ENCODE measurements around the gene MCUR1.
A peak's percentile ranks its signal among the peaks of the same experiment; 100 is the strongest.

The MCUR1 gene

DNA sequence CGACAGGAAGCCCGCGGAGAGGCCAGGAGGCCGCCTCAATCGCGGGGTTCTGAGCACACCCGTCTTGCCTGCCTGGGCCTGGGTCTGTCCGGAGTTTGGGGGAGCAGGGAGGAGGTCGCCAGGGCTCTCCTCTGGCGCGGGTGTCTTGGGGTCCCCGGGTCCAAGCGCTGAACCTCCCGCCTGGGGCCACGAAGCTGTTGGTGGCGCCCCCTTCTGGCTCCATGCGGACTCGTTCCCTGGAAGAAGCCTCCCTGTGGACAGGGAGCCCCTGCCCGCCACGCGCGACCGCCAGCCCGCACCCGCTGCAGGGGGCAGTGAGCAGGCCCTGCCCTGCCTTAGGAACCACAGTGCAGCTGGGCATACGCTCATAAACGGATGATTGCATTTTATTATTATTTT, 44.7 kb downstream of the MCUR1 start:
- TF ChIP-seq, protein P1, sequence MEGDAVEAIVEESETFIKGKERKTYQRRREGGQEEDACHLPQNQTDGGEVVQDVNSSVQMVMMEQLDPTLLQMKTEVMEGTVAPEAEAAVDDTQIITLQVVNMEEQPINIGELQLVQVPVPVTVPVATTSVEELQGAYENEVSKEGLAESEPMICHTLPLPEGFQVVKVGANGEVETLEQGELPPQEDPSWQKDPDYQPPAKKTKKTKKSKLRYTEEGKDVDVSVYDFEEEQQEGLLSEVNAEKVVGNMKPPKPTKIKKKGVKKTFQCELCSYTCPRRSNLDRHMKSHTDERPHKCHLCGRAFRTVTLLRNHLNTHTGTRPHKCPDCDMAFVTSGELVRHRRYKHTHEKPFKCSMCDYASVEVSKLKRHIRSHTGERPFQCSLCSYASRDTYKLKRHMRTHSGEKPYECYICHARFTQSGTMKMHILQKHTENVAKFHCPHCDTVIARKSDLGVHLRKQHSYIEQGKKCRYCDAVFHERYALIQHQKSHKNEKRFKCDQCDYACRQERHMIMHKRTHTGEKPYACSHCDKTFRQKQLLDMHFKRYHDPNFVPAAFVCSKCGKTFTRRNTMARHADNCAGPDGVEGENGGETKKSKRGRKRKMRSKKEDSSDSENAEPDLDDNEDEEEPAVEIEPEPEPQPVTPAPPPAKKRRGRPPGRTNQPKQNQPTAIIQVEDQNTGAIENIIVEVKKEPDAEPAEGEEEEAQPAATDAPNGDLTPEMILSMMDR (IDR thresholded peaks at IDR 0.05; ENCODE audit: extremely low read depth, missing control alignments), result no peak
- no peak for DNase-seq (ENCODE audit: low spot score)

DNA sequence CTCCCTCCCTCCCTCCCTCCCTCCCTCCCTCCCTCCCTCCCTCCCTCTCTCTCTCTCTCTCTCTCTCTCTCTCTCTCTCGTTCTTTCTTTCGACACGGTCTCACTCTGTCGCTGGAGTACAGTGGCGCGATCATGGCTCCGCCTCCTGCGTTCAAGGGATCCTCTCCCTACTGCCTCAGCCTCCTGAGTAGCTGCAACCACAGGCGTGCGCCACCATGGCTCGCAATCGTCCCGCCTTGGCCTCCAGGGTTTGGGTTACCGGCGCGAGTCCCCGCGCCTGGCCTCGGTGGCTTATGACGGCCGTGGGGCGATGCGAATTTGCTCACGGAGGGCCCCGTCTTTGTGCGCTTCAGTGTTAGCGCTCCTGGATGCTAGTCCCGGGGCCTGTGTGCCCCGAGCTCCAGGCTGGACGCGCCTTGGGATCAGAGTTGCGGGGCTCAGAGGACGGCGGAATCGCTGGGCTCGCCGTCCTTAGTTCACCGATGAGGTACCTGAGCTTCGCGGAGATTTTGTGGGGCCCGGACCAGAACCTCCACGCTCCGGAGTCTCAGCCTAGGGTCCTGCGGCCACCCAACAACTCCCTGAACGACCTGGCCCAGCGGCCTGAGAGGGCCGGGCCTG, 45.2 kb downstream of the MCUR1 start:
- TF ChIP-seq, protein P1 (IDR thresholded peaks at IDR 0.05; ENCODE audit: extremely low read depth, missing control alignments), result no peak

DNA sequence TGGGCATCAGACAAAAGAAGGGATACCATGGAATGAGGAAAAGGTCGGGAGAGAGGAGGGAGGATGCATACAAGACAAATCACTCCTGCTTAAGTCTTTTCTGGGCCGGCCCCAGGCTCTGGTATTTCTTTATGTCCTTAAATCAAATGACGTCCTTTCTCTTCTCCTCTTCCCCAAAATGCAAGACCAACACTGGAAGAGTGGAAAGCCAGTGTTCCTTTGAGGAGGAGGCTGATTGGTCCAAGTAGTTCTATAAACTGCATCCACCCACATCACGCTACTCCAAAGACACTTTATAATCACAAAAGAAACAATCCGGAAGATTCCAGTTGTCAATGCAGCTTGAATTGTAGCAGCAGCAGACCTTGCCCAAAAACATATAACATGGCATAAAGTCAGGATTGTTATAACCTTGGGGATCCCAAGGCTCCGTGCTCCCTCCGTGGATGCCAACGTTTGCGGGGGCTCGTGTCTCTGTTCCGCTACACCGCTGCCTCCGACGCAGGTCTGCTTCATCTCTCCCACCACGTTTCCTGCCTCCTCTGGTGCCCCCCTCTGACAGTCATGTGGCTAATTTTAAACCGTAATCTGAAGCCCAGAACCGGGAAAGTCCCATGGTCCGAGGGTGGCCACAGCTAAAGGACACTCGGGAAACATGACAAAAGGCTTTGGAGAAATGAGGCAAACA, 47.1 kb downstream of the MCUR1 start:
- TF ChIP-seq, protein P1 (IDR thresholded peaks at IDR 0.05; ENCODE audit: extremely low read depth, missing control alignments), result no peak
- DNase-seq (ENCODE audit: low spot score), result peak; percentile 46

More for the DNA sequence above, 45.2 kb downstream of the MCUR1 start:
- DNase-seq (ENCODE audit: low spot score), result no peak

DNA sequence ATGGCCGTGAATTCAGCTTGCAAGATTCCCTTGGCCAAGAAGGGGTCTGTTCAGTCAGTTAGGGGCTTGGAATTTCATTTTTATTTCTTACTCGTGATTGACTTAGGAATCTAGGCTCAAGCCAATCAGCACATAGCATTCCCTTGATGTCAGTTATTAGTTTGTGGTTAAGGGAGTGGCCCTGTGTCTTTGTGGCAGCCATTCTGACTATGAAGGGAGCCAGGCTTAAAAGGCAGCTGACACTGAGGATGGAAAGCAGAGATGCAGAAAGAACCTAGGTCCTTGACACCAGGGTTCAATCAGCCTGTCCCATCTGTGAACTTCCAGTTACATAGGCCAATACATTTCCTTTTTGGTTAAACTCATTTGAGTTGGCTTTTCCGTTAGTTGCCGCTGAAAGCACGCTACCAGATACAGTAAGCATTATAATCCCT, 48.1 kb downstream of the MCUR1 start:
- TF ChIP-seq, protein P1 (IDR thresholded peaks at IDR 0.05; ENCODE audit: extremely low read depth, missing control alignments), result no peak
- DNase-seq (ENCODE audit: low spot score), result peak; percentile 16

DNA sequence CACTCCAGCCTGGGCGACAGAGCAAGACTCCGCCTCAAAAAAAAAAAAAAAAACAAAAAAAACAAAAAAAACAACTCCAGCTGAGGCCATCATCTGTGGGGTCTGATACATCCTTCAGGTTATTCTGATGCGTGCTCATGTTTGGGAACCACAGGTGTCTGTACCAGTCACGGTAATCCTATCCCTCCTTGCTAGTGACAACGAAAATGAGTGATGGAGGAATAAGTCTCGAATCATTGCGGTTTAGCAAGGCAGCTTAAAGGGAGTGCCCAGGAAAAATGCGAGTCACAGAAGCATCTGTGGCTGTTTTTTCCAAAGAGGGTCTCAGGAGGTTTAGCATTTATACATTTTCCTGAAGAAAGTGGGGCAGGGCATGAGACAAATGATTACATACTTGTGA, 48.8 kb downstream of the MCUR1 start:
- TF ChIP-seq, protein P1 (IDR thresholded peaks at IDR 0.05; ENCODE audit: extremely low read depth, missing control alignments), result no peak
- no peak for DNase-seq (ENCODE audit: low spot score)

DNA sequence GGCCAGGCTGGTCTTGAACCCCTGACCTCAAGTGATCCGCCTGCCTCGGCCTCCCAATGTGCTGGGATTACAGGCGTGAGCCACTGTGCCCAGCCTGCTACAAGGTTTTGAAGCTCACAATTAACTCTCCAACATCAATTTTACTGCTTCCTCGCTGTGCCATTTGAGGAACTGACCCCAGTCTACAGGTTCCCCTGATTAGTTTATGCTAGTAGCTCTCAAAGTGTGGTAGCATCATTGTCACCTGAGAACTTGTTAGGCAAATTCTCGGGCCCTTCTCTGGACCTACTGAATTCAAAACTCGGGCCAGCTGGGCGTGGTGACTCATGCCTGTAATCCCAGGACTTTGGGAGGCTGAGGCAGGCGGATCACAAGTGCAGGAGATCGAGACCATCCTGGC, 49.4 kb downstream of the MCUR1 start:
- peak; percentile 51 for DNase-seq (ENCODE audit: low spot score)

More for the DNA sequence above, 49.4 kb downstream of the MCUR1 start:
- TF ChIP-seq, protein P1 (IDR thresholded peaks at IDR 0.05; ENCODE audit: extremely low read depth, missing control alignments), result no peak

All from GM20000 (cell line).